GM19351 (cell line): ENCODE measurements around the gene TOR2A.
"Not testable (repeated sequence)": the region's sequence is repeated elsewhere in the genome, so short reads cannot be mapped to it uniquely, and the experiment has no call there.

Experiments
- ATAC-seq: cut with Tn5 transposase; IDR thresholded peaks from one replicate; pipeline ENCODE4 v1.9.1; 2021; ENCODE audit warnings: mild to moderate bottlenecking, moderate library complexity; ENCODE audit not compliant: unreplicated experiment

Gene TOR2A

DNA sequence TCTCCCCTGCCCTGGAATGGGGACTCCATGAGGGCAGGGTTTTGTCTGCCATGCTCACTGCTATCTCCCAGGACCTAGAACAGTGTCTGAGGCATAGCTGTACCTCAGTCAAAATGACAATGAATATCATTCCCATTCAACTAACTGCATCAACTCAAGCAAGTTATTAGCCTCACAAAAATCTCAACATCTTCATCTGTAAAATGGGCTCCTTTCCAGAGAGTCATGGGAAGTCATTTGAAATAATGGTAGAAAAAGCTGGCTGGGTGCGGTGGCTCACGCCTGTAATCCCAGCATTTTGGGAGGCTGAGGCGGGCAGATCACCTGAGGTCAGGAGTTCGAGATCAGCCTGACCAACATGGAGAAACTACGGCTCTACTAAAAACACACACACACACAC is 34.0 kb upstream of the TOR2A start:
- no peak for ATAC-seq

DNA sequence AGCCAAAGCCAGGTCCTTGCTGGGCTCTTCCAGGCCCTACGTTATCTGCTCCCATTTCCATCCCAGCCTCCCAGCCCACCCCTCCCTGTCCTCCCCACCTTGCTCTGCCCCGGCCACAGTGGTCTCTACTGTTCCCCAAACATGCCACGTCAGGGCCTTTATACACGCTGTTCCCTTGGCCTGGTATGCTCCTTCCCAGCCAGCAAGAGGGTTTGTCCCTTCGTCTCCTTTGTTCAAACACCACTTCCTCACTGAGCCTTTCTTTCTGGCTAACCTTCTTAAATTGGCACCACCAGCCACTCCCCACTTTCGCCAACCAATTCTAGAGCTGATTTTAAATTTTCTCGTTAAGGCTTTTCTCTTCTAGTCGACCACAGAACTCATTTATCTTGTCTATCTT is 33.6 kb upstream of the TOR2A start:
- no peak for ATAC-seq

DNA sequence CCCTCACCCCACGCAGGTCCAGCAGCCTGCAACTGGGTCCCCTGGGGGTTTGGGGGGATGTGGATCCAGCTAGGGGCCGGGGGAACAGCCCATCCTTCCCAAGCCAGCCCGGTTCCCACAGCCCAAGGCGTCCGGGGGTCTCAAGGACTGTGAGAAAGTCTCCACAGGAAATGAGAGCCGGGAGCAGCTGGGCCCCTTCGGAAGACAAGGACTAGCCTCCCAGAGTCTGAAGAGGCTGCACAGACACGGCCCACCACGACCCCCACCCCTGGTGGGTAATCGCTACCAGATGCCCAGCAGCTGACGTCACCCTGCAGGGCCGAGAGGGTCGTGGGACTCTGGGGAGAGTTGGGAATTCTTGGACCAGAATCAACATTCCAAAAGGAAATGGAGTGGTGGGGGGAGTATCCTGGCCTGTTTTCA is 32.8 kb upstream of the TOR2A start:
- ATAC-seq = no peak

- no peak for ATAC-seq
These were observed 32.3 kb upstream of the TOR2A start for GRCh38 chr9:127767410-127767809.

DNA sequence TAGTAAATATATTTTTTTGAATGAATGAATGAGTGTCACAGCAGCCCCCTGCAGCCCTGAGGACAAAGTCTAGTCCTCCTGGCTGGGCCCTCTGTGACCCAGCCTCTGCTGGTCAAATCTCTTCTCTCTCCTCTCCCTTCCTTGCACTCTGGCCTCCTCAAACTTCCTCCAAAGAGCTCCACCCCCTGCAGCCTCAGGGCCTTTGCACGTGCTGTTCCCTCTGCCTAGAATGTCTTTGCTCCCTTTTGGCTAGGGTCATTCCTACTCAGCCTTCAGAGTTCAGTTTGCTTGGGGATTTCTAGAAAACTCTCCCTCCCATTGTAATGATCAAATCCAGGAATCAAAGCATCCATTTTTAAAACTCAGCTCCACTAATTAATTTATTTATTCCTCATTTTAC is 30.3 kb upstream of the TOR2A start:
- no peak for ATAC-seq

- ATAC-seq = no peak
These were observed 28.9 kb upstream of the TOR2A start for GRCh38 chr9:127763918-127764384.

- no peak for ATAC-seq
These were observed 27.1 kb upstream of the TOR2A start for GRCh38 chr9:127762111-127762676.

DNA sequence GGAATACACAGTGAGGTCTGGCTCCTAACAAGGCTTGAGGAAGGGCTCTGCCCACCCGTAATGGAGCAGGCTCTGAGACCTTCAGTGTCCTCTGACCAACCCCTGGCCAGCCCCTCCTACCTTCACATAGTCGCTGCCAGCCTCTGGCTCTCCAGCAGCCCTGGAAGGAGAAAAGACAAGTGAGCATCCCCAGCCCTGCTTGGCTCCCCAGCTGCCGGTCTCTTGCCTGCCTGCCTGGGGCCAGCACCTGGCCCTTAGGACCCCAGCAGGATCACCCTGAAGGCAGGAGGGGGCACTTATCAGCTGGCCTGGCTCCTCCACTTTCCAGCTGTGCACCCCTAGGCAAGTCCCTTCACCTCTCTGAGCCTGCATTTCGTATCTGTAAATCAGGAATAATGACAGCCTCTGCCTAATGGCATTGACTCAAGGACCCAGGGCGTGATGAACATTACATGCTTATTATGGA is 26.4 kb upstream of the TOR2A start:
- no peak for ATAC-seq

GRCh38 chr9:127761061-127761460 is 26.0 kb upstream of the TOR2A start:
- no peak for ATAC-seq

DNA sequence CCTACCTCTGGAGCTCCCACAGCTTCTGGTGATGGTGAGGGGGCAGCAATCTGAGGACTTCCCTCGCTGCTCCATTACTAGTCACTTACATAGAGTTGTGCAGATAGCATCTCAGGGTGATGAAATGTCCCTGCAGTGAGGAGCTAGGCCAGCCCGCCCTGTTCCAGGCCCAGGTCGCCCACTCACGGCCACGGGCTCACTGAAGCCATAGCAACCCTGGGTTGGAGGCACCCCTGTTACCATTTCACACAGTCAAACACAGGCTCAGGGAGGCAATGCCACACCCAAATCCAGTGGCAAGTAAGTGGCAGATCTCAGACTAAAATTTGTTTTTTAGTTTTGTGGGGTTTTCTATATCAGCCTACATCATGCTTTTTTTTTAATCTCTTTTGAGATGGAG is 23.7 kb upstream of the TOR2A start:
- no peak for ATAC-seq

DNA sequence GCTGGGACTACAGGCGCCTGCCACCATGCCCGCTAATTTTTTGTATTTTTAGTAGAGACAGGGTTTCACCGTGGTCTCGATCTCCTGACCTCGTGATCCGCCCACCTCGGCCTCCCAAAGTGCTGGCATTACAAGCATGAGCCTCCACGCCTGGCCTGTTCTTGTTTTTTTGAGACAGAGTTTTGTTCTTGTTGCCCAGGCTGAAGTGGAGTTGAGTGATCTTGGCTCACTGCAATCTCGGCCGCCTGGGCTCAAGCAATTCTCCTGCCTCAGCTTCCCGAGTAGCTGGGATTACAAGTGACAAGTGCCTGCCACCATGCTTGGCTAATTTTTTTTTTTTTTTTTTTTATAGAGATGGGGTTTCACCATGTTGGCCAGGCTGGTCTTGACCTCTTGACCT is 21.7 kb upstream of the TOR2A start:
- not testable (repeated sequence) for ATAC-seq

GRCh38 chr9:127756233-127756632 is 21.1 kb upstream of the TOR2A start:
- ATAC-seq = no peak

DNA sequence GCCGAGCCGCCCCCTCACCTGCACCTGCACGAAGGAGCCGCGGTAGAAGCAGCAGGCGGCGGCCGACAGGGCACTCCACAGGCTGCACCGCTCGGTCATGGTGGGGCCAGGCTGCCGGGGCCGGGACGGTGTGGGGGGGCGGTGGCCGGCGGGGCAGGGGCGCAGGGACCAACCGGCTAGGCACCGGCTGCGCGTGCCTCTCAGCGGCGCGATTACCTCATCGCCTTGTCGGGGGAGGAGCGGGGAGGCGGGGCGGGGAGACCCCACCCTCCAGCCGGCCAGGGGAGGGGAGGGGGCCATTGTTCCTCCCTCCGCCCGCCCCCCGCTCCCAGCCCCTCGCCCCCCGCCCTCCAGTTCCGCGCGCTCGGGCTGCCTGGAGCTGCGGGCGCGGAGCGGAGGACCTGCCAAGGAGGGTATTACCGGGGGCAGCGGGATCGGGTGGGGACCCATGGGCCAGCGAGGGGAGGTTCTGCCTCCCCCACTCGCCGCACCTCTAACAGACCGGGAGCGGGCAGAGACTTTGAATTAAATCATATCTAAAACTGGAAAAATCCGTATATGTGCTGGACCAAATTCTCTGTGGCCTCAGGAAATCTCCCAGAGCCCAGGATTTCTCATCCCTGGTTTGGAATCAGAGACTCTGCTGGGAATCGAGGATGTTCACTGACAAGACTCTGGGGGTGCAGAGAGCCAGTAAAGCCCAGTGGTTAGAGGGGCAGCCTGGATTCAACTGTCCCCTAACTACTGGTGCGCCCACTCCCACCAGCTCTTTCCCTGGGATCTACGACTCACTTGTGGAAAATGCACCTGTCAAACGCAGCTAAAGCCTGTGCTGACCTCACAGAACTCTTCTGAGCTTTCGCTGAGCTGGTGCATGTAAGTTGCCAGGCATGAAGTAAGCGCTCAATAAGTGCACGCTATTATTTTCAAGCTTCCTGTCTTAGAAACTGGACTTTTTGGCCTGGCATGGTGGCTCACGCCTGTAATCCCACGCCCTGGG is 20.3 kb upstream of the TOR2A start:
- no peak for ATAC-seq

DNA sequence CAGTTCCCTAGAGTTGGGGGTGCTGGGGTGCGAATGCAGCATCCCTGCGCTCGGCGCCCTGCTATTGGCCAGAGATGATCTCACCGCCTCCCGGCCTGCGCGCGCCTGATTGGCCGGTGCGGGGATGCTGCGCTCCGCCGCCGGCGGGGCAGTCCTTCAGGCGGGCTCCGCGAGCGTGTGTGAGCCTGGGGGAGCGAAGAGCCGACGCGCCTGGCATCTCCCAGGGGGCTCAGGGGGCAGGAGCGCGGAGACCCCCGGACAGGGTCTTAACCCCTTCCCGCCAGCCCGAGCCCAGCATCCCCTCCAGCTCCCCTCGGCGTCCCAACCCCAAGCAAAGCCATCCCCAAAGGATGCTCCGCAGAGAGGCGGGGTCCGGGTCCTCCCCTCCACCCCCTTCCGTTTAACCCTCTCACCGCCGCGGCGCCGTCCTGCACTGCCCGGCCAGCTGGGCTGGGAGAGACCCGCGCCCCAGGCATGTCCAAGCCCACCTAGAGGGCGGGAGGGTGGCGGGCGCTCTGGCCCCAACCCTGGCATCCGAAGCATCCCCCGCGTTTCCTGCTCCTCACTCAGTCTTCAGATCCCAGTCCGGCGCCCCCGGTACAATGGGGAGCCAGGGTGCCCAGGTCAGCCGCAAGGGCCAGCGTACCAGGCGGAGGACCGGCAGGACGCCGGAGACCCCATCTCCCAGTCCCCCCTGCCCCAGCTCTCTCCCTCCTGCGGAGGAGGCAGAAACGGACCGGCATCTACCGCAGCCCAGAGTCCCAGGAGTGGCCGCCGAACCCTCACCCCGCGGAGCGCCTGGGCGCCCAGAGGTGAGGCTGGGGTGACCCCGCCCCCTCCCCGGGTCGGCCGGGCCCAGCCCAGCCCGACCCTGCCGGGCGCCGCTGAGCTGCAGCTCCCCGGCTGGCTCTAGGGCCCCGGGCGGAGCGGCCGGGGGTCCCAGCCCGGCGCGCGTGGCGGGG is 19.3 kb upstream of the TOR2A start:
- no peak for ATAC-seq

- no peak for ATAC-seq
These were observed 18.5 kb upstream of the TOR2A start for GRCh38 chr9:127753622-127754021.

DNA sequence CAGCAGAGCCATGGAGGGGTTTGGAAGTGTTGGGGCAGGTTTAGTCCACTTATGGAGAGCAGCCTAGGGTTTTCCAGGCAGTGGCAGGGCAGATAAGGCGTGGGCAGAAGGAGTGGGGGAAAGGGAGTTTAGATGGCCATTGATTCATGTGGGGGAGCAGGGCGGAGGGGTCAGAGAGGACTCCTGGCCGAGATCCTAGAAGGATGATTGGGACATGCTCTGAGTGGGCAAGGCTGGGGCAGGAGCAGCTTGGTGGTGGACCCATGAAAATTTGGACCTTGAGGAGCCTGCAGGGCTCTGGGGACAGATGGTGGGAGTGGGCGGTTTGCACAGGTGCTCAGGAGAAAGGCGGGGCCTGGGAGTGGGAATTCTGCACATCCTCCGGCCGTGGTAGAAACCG is 18.1 kb upstream of the TOR2A start:
- ATAC-seq = no peak

DNA sequence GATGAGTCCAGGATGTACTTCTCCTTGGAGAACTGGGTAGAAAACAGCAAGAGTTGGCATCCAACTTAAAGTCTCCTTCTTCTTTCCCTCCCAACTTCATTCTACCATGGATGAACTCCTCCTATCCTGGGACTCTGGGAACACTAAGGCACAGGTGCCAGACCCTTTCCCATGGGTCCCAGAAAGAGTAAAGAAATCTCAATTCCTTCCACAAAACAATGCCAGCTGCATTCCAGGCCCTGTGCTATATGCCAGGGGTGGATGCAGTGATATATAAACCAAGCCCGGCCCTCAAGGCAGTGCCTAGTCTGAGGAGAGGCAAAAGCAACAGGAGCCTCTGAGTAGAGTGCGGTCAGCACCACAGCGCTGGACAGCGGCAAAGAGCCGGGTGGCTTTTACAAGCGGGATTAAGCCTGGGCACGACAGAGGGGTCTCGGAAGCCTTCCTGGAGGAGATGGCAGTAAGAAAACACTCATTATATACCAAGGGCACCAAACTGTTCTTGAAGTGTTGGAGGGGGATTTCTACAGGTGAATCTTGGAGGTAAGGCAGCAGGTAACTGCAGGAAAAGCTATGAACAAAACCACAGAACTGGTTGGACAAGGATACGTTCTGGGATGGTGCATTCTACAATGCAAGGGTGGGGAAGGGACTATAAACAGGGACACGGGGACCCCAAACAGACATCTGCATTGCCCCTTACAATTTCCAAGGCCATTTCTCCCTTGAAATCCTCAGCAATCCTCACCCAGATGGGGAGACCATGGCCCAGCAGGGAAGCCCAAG is 16.4 kb upstream of the TOR2A start:
- ATAC-seq = no peak

GRCh38 chr9:127749090-127749787 is 14.1 kb upstream of the TOR2A start:
- ATAC-seq = no peak

DNA sequence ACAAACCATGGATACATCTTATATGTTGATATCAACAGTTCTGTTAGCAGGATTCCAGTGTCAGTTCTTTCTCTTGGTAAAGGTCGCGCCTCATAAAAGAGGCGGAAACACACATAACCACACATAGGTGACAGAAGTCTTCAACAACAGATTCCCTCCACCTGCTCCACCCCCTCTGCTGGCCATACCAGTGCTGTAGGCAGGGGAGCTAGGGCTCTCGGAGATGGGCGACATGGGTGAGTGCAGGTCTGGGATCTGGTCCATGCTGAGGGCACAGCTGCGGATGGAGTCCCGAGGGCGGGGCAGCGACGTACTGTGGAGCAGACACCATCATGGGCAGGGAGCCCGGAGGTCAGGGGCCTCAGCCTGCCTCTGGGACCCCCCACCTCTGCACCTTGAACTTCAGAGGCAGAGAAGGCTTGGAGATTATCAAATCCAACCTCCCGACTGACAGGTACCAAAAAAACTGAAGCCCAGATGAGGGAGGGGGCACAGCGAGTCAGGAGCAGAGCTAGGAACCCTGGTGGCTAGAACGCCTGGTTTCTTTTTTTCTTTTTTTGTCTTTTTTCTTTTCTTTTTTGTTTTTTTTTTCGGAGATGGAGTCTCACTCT is 12.0 kb upstream of the TOR2A start:
- ATAC-seq = no peak
